Jurkat, Clone E6-1 (cell line): ENCODE results near the gene PCDHGA8.
"Not testable (repeated sequence)": the region's sequence is repeated elsewhere in the genome, so short reads cannot be mapped to it uniquely, and the experiment has no call there.

Experiments used
- DNase-seq: peaks from one replicate; pipeline ENCODE4 v3.0.0-alpha.2; 2011; ENCODE audit warnings: low read depth, low spot score
- H3K4me3 ChIP-seq: 2 replicates; pipeline ENCODE4 v1.5.1; 2011; ENCODE audit warnings: mild to moderate bottlenecking, low read length, control low read depth, moderate library complexity

Gene PCDHGA8

DNA sequence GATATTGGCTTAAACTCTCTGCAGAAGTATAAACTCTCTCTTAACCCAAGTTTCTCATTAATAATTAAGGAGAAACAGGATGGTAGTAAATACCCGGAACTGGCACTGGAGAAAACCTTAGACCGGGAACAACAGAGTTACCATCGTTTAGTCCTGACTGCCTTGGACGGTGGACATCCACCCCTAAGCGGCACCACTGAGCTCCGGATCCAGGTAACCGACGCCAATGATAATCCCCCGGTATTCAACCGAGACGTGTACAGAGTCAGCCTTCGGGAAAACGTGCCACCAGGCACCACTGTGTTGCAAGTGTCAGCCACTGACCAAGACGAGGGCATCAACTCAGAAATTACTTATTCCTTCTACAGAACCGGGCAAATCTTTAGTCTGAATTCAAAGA, 6.2 kb downstream of the PCDHGA8 start:
- H3K4me3 ChIP-seq, result no peak overlapping the region
- DNase-seq, result no peak

DNA sequence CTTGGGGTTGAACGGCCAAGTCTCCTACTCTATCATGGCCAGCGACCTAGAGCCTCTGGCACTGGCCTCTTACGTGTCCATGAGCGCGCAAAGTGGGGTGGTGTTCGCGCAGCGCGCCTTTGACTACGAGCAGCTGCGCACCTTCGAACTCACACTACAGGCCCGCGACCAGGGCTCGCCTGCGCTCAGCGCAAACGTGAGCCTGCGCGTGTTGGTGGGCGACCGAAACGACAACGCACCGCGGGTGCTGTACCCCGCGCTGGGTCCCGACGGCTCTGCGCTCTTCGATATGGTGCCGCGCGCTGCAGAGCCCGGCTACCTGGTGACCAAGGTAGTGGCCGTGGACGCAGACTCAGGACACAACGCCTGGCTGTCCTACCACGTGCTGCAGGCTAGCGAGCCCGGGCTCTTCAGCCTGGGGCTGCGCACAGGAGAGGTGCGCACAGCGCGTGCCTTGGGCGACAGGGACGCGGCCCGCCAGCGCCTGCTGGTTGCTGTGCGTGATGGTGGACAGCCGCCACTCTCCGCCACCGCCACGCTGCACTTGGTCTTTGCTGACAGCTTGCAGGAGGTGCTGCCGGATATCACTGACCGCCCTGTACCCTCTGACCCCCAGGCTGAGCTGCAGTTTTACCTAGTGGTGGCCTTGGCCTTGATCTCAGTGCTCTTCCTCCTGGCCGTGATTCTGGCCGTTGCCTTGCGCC, 7.3 kb downstream of the PCDHGA8 start:
- DNase-seq, result no peak
- H3K4me3 ChIP-seq, result no peak overlapping the region

DNA sequence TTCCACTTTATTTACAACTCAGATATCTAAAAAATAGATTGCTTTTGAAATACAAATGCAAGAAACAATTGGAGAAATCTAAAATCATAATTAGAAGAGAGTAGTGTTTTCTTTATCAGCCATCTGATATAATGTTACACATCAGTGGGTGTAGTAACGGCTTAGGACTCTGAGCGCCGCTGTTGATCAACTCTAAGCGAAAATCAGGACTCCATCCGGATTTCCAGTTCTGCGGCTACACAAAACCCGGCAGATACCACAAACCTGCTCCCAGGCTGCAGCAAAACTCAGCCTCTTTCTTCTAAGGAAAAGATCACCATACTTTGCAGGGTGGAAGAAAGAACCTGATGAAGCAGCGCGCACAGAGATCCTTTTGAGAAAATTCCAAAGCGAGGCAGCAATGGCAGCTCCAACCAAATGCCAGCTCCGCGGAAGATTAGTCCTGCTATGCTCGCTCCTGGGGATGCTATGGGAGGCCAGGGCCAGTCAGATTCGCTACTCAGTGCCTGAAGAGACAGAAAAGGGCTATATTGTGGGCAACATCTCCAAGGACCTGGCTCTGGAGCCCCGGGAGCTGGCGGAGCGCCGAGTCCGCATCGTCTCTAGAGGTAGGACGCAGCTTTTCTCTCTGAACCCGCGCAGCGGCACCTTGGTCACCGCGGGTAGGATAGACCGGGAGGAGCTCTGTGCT, 10.3 kb downstream of the PCDHGA8 start, which contains the start of gene PCDHGA9:
TSS of gene PCDHGA9 (plus strand) at position 226 of the 691 bp plus-strand sequence. CDS start at position 401, 175 bp downstream.
- DNase-seq, result no peak
- 0 out of 2 replicates have a peak within 1 kb of the TSS, but pooled peaks have one; percentile 5 for H3K4me3 ChIP-seq

DNA sequence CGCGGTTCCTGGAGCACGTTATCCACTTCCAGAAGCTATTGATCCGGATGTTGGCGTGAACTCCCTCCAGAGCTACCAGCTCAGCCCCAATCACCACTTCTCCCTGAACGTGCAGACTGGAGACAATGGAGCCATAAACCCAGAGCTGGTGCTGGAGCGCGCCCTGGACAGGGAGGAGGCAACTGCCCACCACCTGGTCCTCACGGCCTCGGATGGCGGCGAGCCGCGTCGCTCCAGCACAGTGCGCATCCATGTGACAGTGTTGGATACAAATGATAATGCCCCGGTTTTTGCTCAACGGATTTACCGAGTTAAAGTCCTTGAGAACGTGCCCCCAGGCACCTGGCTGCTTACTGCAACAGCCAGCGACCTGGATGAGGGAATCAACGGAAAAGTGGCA, 11.0 kb downstream of the PCDHGA8 start:
- no peak overlapping the region for H3K4me3 ChIP-seq
- no peak for DNase-seq

DNA sequence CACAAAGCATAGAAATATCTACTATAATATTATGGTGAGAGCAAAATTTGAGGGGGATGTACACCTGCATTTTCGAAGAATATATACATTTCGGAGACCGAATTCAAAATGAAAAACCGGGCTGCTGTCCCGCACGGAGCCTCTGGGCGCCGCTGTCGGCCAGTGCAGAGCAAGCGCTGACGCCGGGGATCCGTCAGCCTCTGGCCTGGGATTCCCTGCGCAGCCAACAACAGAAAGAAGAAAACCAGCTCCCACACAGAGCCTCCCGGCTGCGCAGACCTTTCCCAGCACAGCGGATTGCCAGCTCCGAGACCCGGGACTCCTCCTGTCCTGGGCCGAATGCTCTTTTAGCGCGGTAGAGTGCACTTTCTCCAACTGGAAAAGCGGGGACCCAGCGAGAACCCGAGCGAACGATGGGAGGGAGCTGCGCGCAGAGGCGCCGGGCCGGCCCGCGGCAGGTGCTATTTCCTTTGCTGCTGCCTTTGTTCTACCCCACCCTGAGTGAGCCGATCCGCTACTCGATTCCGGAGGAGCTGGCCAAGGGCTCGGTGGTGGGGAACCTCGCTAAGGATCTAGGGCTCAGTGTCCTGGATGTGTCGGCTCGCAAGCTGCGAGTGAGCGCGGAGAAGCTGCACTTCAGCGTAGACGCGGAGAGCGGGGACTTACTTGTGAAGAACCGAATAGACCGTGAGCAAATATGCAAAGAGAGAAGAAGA, 15.5 kb downstream of the PCDHGA8 start, which contains the start of gene PCDHGB6:
TSS of gene PCDHGB6 (plus strand) at position 232 of the 716 bp plus-strand sequence. CDS start at position 414, 182 bp downstream.
- peak within 1 kb of the TSS; percentile 48 for H3K4me3 ChIP-seq
- not testable (repeated sequence) for DNase-seq

DNA sequence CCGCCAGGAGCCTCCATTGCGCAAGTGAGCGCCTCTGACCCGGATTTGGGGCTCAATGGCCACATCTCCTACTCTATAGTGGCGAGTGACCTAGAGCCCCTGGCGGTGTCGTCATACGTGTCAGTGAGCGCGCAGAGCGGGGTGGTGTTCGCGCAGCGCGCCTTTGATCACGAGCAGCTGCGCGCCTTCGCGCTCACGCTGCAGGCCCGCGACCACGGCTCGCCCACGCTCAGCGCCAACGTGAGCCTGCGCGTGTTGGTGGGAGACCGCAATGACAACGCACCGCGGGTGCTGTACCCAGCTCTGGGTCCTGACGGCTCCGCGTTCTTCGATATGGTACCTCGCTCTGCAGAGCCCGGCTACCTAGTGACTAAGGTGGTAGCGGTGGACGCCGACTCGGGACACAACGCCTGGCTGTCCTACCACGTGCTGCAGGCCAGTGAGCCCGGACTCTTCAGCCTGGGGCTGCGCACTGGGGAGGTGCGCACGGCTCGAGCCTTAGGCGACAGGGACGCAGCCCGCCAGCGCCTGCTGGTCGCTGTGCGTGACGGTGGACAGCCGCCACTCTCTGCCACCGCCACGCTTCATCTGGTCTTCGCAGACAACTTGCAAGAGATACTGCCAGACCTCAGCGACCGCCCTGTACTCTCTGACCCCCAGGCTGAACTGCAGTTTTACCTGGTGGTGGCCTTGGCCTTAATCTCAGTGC, 17.3 kb downstream of the PCDHGA8 start:
- DNase-seq, result no peak
- H3K4me3 ChIP-seq, result no peak overlapping the region

DNA sequence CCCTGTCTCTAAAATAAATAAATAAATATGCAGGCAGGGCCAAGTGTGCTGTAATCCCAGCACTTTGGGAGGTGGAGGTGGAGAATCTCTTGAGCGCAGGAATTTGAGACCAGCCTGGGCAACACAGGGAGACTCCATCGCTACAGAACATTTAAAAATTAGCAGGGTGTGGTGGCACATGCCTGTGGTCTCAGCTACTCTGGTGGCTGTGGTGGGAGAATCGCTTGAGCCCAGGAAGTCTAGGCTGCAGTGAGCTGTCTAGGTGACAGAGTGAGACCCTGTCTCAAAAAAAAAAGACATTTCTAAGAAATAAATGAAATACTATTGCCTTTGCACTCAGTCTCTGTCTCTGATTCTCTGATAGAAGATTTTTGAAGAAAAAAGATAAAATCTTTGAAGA, 19.1 kb downstream of the PCDHGA8 start:
- no peak for DNase-seq
- no peak overlapping the region for H3K4me3 ChIP-seq

DNA sequence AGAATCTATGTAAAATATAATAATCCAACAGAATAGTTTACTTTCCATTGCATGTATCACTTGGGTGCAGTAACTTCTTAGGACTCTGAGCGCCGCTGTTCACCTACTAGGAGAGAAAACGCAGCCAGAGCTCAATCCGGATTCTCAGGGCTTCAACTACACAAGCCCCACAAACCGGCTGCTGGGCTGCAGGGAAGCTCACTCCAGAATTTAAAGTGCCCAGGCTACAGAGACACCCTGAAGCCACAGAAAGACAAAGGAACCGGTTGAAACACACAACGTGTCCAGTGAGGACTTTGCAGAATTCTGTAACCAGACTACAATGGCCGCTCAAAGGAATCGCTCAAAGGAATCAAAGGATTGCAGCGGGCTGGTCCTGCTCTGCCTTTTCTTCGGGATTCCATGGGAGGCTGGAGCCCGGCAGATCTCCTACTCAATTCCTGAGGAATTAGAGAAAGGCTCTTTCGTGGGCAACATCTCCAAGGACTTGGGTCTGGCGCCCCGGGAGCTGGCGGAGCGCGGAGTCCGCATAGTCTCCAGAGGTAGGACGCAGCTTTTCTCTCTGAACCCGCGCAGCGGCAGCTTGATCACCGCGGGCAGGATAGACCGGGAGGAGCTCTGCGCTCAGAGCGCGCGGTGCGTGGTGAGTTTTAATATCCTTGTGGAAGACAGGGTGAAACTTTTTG, 20.6 kb downstream of the PCDHGA8 start, which contains the start of gene PCDHGA10:
TSS of gene PCDHGA10 (plus strand) at position 134 of the 686 bp plus-strand sequence. CDS start at position 323, 189 bp downstream.
- DNase-seq, result peak; percentile 70
- H3K4me3 ChIP-seq, result peak within 1 kb of the TSS; percentile 66

DNA sequence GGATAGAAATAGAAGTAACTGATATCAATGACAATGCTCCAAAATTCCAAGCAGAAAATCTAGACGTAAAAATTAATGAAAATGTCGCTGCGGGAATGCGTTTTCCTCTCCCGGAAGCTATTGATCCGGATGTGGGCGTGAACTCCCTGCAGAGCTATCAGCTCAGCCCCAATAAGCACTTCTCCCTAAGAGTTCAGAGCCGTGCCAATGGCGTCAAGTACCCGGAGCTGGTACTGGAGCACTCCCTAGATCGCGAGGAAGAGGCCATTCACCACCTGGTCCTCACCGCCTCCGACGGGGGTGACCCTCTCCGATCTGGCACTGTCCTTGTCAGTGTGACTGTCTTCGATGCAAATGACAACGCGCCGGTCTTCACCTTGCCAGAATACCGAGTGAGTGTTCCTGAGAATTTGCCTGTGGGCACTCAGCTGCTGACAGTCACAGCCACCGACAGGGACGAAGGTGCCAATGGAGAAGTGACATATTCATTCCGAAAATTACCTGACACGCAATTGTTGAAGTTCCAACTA, 21.2 kb downstream of the PCDHGA8 start:
- peak overlapping the region; percentile 66 for H3K4me3 ChIP-seq
- no peak for DNase-seq

DNA sequence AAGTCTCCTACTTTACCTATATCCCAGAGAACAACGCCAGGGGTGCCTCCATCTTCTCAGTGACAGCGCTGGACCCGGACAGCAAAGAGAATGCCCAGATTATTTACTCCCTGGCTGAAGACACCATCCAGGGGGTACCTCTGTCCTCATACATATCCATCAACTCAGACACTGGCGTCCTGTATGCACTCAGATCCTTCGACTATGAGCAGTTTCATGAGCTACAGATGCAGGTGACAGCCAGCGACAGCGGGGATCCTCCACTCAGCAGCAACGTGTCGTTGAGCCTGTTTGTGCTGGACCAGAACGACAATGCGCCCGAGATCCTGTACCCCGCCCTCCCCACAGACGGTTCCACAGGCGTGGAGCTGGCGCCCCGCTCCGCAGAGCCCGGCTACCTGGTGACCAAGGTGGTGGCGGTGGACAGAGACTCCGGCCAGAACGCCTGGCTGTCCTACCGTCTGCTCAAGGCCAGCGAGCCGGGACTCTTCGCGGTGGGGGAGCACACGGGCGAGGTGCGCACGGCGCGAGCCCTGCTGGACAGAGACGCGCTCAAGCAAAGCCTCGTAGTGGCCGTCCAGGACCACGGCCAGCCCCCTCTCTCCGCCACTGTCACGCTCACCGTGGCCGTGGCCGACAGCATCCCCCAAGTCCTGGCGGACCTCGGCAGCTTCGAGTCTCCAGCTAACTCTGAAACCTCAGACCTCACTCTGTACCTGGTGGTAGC, 22.3 kb downstream of the PCDHGA8 start:
- DNase-seq, H3K4me3 ChIP-seq: not testable (repeated sequence)

DNA sequence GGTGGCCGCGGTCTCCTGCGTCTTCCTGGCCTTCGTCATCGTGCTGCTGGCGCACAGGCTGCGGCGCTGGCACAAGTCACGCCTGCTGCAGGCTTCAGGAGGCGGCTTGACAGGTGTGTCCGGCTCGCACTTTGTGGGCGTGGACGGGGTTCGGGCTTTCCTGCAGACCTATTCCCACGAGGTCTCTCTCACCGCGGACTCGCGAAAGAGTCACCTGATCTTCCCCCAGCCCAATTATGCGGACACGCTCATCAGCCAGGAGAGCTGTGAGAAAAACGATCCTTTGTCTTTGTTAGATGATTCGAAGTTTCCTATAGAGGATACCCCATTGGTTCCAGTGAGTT, 22.8 kb downstream of the PCDHGA8 start:
- DNase-seq, H3K4me3 ChIP-seq: not testable (repeated sequence)

DNA sequence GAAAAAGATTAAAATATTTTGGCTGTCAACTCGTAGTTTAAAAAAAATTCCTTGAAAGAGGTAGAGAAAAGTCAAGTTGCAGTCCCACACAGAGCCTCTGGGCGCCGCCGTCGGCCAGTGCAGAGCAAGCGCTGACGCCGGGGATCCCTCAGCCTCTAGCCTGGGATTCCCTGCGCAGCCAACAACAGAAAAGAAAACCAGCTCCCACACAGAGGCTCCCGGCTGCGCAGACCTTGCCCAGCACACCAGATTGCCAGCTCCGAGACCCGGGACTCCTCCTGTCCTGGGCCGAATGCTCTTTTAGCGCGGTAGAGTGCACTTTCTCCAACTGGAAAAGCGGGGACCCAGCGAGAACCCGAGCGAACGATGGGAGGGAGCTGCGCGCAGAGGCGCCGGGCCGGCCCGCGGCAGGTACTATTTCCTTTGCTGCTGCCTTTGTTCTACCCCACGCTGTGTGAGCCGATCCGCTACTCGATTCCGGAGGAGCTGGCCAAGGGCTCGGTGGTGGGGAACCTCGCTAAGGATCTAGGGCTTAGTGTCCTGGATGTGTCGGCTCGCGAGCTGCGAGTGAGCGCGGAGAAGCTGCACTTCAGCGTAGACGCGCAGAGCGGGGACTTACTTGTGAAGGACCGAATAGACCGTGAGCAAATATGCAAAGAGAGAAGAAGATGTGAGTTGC, 25.2 kb downstream of the PCDHGA8 start, which contains the start of gene PCDHGB7:
TSS of gene PCDHGB7 (plus strand) at position 184 of the 679 bp plus-strand sequence. CDS start at position 367, 183 bp downstream.
- peak; percentile 26 for DNase-seq
- H3K4me3 ChIP-seq, result not testable (repeated sequence)

DNA sequence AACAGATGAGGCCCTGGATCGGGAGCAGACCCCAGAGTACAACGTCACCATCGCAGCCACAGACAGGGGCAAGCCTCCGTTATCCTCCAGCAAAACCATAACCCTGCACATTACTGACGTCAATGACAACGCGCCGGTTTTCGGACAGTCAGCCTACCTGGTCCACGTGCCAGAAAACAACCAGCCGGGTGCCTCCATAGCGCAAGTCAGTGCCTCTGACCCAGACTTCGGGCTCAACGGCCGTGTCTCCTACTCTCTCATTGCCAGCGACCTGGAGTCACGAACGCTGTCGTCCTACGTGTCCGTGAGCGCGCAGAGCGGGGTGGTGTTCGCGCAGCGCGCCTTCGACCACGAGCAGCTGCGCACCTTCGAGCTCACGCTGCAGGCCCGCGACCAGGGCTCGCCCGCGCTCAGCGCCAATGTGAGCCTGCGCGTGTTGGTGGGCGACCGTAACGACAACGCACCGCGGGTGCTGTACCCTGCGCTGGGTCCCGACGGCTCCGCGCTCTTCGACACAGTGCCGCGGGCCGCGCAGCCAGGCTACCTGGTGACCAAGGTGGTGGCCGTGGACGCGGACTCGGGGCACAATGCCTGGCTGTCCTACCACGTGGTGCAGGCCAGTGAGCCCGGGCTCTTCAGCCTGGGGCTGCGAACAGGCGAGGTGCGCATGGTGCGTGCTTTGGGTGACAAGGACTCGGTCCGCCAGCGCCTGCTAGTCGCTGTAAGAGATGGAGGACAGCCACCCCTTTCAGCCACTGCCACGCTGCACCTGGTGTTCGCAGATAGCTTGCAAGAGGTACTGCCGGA, 26.8 kb downstream of the PCDHGA8 start:
- H3K4me3 ChIP-seq, result no peak overlapping the region
- DNase-seq, result no peak

DNA sequence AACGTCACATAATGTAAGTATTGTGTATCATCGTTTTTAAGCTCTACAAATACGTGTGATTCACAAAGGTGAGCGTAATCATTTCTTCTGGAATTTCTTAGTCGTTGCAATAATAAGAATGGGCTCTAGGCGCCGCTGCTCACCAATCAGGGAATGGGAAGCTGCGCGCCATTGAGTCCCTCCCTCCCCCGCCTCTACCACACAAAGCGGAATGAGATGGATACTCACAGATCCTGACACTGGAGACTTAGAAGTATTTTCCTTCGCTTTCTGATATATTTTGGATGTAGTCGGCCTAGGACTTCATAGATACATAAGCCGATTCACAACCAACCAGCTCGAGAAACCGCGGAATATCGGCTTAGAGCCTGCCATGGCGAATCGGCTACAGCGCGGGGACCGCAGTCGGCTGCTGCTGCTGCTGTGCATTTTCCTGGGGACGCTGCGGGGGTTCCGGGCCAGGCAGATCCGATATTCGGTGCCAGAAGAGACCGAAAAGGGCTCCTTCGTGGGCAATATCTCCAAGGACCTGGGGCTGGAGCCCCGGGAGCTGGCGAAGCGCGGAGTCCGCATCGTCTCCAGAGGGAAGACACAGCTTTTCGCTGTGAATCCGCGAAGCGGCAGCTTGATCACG, 28.5 kb downstream of the PCDHGA8 start, which contains the start of gene PCDHGA11:
TSS of gene PCDHGA11 (plus strand) at position 197 of the 634 bp plus-strand sequence. CDS start at position 374, 177 bp downstream.
- no peak within 1 kb of the TSS for H3K4me3 ChIP-seq
- peak; percentile 24 for DNase-seq

DNA sequence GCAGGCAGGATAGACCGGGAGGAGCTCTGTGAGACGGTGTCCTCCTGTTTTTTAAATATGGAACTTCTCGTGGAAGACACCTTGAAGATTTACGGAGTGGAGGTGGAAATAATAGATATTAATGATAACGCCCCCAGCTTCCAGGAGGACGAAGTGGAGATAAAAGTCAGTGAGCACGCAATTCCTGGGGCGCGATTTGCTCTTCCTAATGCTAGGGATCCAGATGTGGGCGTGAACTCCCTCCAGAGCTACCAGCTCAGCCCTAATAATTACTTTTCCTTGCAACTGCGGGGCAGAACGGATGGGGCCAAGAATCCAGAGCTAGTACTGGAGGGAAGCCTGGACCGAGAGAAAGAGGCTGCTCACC, 29.0 kb downstream of the PCDHGA8 start:
- no peak for DNase-seq
- no peak overlapping the region for H3K4me3 ChIP-seq
